ENCODE data around the gene NUP62CL.

NUP62CL gene

DNA sequence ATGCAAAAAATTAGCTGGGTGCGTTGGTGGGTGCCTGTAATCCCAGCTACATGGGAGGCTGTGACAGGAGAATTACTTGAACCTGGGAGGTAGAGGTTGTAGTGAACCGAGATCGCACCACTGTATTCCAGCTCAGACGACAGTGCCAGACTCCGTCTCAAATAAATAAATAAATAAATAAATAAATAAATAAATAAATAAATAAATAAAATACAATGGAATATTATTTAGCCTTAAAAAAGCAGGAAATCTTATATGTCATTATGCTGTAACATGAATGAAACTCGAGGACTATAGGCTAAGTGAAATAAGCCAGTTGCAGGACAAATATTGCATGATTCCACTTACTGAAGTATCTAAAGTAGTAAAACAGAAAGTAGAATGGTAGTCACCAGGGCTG lies 130.1 kb downstream of the NUP62CL start (continued):
- TF ChIP-seq, protein P1, sequence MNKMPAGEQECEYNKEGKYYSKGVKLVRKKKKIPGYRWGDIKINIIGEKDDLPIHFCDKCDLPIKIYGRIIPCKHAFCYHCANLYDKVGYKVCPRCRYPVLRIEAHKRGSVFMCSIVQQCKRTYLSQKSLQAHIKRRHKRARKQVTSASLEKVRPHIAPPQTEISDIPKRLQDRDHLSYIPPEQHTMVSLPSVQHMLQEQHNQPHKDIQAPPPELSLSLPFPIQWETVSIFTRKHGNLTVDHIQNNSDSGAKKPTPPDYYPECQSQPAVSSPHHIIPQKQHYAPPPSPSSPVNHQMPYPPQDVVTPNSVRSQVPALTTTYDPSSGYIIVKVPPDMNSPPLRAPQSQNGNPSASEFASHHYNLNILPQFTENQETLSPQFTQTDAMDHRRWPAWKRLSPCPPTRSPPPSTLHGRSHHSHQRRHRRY (tag by site-specific recombination; IDR thresholded peaks at IDR 0.05): no peak
- TF ChIP-seq ZNF621 (tag by site-specific recombination; IDR thresholded peaks at IDR 0.05) (no peak), RBAK (tag by site-specific recombination; IDR thresholded peaks at IDR 0.05) (no peak), ZNF366 (tag by site-specific recombination; conservative IDR thresholded peaks at IDR 0.05) (no peak), ZNF48 (tag by site-specific recombination; IDR thresholded peaks at IDR 0.05) (no peak), ZNF830 (tag by site-specific recombination; IDR thresholded peaks at IDR 0.05; ENCODE audit: low read depth) (no peak), ZEB2 (tag by site-specific recombination; IDR thresholded peaks at IDR 0.05) (no peak), ZNF596 (tag by site-specific recombination; IDR thresholded peaks at IDR 0.05) (no peak), ZNF146 (tag by site-specific recombination; IDR thresholded peaks at IDR 0.05) (no peak; the same call in 1 of the 2 replicates), TRIM28 (IDR thresholded peaks at IDR 0.05; ENCODE audit: borderline replicate concordance, low read length) (no peak), SP2 (tag by site-specific recombination; IDR thresholded peaks at IDR 0.05) (no peak), ZNF514 (tag by site-specific recombination; IDR thresholded peaks at IDR 0.05) (no peak), ZNF133 (tag by site-specific recombination; IDR thresholded peaks at IDR 0.05) (no peak), BCL11B (tag by site-specific recombination; IDR thresholded peaks at IDR 0.05; ENCODE audit: low read depth) (no peak), OVOL3 (tag by site-specific recombination; IDR thresholded peaks at IDR 0.05) (peak; percentile 52; the same call in 1 of the 2 replicates), GLIS2 (tag by site-specific recombination; IDR thresholded peaks at IDR 0.05) (no peak), ZNF394 (tag by site-specific recombination; IDR thresholded peaks at IDR 0.05; ENCODE audit: borderline replicate concordance) (peak; percentile 93), SALL2 (tag by site-specific recombination; IDR thresholded peaks at IDR 0.05; ENCODE audit: borderline replicate concordance) (no peak), ZNF510 (tag by site-specific recombination; IDR thresholded peaks at IDR 0.05; ENCODE audit: insufficient replicate concordance) (peak; percentile 86), ZNF302 (tag by site-specific recombination; IDR thresholded peaks at IDR 0.05; ENCODE audit: low read depth) (no peak), ZNF791 (tag by site-specific recombination; IDR thresholded peaks at IDR 0.05) (no peak), WT1 (tag by site-specific recombination; IDR thresholded peaks at IDR 0.05) (no peak), ZNF211 (tag by site-specific recombination; IDR thresholded peaks at IDR 0.05; ENCODE audit: low read depth) (no peak), ZNF548 (tag by site-specific recombination; IDR thresholded peaks at IDR 0.05) (no peak), ZNF433 (tag by site-specific recombination; IDR thresholded peaks at IDR 0.05; ENCODE audit: low read depth) (peak; percentile 46; the same call in 1 of the 2 replicates), ZNF571 (tag by site-specific recombination; IDR thresholded peaks at IDR 0.05) (no peak)
- TF ChIP-seq, protein P2, sequence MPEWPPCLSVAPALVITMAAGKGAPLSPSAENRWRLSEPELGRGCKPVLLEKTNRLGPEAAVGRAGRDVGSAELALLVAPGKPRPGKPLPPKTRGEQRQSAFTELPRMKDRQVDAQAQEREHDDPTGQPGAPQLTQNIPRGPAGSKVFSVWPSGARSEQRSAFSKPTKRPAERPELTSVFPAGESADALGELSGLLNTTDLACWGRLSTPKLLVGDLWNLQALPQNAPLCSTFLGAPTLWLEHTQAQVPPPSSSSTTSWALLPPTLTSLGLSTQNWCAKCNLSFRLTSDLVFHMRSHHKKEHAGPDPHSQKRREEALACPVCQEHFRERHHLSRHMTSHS (tag by site-specific recombination; IDR thresholded peaks at IDR 0.05): no peak
- TF ChIP-seq, protein P3, sequence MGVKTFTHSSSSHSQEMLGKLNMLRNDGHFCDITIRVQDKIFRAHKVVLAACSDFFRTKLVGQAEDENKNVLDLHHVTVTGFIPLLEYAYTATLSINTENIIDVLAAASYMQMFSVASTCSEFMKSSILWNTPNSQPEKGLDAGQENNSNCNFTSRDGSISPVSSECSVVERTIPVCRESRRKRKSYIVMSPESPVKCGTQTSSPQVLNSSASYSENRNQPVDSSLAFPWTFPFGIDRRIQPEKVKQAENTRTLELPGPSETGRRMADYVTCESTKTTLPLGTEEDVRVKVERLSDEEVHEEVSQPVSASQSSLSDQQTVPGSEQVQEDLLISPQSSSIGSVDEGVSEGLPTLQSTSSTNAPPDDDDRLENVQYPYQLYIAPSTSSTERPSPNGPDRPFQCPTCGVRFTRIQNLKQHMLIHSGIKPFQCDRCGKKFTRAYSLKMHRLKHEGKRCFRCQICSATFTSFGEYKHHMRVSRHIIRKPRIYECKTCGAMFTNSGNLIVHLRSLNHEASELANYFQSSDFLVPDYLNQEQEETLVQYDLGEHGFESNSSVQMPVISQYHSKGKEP (tag by site-specific recombination; IDR thresholded peaks at IDR 0.05): no peak
- TF ChIP-seq, protein P4, sequence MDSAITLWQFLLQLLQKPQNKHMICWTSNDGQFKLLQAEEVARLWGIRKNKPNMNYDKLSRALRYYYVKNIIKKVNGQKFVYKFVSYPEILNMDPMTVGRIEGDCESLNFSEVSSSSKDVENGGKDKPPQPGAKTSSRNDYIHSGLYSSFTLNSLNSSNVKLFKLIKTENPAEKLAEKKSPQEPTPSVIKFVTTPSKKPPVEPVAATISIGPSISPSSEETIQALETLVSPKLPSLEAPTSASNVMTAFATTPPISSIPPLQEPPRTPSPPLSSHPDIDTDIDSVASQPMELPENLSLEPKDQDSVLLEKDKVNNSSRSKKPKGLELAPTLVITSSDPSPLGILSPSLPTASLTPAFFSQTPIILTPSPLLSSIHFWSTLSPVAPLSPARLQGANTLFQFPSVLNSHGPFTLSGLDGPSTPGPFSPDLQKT (IDR thresholded peaks at IDR 0.05; ENCODE audit: borderline replicate concordance, low read depth, low read length): no peak
- TF ChIP-seq, protein P5, sequence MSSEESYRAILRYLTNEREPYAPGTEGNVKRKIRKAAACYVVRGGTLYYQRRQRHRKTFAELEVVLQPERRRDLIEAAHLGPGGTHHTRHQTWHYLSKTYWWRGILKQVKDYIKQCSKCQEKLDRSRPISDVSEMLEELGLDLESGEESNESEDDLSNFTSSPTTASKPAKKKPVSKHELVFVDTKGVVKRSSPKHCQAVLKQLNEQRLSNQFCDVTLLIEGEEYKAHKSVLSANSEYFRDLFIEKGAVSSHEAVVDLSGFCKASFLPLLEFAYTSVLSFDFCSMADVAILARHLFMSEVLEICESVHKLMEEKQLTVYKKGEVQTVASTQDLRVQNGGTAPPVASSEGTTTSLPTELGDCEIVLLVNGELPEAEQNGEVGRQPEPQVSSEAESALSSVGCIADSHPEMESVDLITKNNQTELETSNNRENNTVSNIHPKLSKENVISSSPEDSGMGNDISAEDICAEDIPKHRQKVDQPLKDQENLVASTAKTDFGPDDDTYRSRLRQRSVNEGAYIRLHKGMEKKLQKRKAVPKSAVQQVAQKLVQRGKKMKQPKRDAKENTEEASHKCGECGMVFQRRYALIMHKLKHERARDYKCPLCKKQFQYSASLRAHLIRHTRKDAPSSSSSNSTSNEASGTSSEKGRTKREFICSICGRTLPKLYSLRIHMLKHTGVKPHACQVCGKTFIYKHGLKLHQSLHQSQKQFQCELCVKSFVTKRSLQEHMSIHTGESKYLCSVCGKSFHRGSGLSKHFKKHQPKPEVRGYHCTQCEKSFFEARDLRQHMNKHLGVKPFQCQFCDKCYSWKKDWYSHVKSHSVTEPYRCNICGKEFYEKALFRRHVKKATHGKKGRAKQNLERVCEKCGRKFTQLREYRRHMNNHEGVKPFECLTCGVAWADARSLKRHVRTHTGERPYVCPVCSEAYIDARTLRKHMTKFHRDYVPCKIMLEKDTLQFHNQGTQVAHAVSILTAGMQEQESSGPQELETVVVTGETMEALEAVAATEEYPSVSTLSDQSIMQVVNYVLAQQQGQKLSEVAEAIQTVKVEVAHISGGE (tag by site-specific recombination; conservative IDR thresholded peaks at IDR 0.05; ENCODE audit: low read depth): peak; percentile 86
- TF ChIP-seq, protein P6, sequence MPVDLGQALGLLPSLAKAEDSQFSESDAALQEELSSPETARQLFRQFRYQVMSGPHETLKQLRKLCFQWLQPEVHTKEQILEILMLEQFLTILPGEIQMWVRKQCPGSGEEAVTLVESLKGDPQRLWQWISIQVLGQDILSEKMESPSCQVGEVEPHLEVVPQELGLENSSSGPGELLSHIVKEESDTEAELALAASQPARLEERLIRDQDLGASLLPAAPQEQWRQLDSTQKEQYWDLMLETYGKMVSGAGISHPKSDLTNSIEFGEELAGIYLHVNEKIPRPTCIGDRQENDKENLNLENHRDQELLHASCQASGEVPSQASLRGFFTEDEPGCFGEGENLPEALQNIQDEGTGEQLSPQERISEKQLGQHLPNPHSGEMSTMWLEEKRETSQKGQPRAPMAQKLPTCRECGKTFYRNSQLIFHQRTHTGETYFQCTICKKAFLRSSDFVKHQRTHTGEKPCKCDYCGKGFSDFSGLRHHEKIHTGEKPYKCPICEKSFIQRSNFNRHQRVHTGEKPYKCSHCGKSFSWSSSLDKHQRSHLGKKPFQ (tag by site-specific recombination; IDR thresholded peaks at IDR 0.05): no peak

Measured in HEK293 (cell line).